DMS 273 treated with DMSO at 0.1 percent for 48 hours (cell line): ENCODE data around the gene RGL4.
A peak's percentile ranks its signal among the peaks of the same experiment; 100 is the strongest.
"Not testable (repeated sequence)": the region's sequence is repeated elsewhere in the genome, so short reads cannot be mapped to it uniquely, and the experiment has no call there.

Experiments
- DNase-seq: peaks from one replicate; lab custom pipeline; 2025; lab: John Stamatoyannopoulos, UW

The RGL4 gene, protein sequence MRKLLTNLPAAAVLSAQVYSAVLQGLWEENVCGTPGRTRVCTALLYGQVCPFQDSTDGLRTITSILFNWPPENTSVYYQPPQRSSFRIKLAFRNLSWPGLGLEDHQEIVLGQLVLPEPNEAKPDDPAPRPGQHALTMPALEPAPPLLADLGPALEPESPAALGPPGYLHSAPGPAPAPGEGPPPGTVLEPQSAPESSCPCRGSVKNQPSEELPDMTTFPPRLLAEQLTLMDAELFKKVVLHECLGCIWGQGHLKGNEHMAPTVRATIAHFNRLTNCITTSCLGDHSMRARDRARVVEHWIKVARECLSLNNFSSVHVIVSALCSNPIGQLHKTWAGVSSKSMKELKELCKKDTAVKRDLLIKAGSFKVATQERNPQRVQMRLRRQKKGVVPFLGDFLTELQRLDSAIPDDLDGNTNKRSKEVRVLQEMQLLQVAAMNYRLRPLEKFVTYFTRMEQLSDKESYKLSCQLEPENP

GRCh38 chr22:23690713-23691112 lies at the start of gene RGL4:
Gene RGL4 (plus strand): TSS chr22:23691013. CDS start chr22:23692031, 1,018 bp downstream.
- DNase-seq: no peak

DNA sequence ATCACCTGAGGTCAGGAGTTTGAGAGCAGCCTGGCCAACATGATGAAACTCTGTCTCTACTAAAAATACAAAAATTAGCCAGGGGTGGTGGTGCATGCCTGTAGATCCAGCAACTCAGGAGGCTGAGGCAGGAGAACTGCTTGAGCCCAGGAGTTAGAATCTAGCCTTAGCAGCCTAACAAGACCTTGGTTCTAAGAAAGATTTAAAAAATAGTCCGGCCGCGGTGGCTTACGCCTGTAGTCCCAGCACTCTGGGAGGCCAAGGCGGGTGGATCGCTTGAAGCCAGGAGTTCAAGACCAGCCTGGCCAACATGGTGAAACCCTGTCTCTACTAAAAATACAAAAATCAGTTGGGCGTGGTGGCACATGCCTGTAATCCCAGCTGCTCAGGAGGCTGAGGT lies 44.3 kb upstream of the RGL4 start:
- not testable (repeated sequence) for DNase-seq

DNA sequence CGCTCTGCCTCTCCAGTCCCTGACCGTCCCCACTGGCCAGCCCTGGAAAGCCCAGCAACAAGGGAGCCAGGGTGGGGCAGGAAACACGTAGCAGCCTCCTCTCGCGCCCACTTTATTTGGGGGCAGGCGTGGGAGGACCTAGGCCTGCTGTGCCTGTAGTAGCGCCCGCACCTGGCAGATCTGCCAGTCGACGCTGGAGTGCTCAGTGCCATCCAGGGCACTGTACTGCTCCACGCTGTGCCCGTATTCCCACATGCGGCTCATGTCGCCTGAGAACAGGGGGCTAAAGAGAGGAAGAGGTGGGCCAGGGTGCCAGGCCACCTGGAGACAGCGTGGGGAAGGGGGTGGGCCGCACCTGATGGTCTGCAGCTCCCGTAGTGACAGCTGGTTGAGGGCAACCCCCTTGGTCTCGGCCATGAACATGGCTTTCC lies 41.7 kb upstream of the RGL4 start:
- DNase-seq: no peak

DNA sequence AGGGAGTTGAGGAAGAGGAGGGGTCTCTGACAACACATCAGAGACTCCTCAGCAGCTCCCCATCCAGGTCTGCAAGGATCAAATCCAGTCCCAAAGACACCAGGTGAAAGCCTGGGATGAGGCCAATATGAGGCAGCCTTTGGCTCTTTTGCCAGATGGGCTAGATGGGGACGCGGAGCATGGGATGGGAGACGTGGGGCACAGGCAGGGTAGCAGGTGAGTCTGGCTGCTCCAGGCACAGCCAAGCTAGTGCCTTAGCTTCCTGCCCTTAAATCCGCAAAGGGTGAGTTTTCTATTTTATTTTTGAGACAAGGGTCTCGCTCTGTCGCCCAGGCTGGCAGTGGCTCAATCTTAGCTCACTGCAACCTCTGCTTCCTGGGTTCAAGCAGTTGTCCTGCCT lies 39.1 kb upstream of the RGL4 start:
- DNase-seq: no peak

DNA sequence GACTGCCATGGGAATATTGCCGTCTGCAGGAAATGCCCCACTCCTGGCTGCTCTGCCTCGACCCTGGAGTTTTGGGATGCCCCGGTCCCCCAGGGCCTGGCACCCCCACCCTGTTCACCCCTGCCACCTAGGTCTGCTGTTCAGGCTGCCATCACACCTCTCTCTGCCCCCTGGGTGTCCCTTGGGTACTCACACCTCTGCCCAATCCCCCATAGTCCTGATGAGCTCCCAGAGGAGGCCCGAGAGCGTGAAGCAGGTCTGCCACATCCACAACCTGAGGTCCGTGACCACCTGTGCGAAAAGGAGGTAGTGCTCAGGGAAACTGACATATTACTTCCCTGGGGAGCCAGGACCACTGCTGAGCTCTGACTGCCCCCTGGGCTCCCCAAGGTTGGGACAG lies 38.5 kb upstream of the RGL4 start:
- DNase-seq: no peak

GRCh38 chr22:23652711-23653110 lies 38.1 kb upstream of the RGL4 start:
- no peak for DNase-seq

DNA sequence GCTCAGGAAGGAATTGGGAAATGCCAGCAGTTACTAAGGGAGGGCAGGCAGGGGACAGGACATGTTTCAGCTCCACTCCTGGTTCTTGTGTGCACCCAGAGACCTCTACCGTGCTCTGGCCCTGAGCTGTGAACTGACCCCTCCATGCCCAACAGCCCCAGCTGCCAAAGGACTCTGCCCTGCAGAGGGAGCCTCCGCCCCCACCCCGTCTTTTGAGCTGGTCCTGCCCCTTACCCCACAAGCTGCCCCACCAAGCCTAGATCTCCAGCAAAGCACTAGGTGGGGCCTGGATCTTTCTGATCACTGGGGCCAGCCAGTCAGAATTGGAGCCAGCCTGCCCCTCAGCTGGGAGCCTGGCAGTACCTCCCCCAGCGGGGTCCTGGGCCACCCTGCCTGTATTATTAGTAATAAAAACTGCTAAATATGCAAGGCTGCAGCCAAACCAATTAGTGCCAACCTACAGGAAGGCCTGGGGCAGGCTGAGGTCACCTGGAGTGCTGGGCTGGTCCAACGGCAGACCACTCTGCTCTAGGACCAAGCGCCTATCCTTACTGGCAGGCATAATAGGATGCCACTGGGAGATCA lies 34.8 kb upstream of the RGL4 start:
- no peak for DNase-seq

DNA sequence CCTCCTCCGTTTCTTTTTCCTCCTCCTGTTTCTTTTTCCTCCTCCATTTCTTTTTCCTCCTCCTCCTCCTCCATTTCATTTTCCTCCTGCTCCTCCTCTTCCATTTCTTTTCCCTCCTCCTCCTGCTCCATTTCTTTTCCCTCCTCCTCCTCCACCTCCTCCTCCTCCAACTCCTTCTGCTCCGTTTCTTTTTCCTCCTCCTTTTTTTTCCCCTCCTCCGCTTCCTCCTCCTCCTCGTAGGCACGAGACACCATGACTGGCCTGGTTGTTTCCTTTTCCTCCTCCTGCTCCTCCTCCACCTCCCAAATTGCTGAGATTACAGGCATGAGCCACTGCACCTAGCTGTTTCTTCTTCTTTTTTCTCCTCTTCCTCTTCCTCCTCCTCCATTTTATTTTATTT lies 33.1 kb upstream of the RGL4 start:
- DNase-seq: no peak

DNA sequence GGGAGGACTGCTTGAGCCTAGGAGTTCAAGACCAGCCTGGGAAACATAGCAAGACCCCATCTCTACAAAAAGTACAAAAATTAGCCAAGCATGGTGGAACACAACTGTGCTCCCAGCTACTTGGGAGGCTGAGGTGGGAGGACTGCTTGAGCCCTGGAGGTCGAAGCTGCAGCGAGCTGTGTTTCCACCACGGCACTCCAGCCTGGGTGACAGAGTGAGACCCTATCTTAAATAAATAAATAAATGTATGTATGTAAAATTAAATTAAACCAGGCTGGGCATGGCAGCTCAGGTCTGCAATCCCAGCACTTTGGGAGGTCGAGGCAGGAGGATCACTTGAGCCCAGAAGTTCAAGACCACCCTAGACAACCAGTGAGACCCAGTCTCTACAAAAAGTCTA lies 30.4 kb upstream of the RGL4 start:
- not testable (repeated sequence) for DNase-seq

GRCh38 chr22:23670378-23671295 lies 20.2 kb upstream of the RGL4 start:
- no peak for DNase-seq

DNA sequence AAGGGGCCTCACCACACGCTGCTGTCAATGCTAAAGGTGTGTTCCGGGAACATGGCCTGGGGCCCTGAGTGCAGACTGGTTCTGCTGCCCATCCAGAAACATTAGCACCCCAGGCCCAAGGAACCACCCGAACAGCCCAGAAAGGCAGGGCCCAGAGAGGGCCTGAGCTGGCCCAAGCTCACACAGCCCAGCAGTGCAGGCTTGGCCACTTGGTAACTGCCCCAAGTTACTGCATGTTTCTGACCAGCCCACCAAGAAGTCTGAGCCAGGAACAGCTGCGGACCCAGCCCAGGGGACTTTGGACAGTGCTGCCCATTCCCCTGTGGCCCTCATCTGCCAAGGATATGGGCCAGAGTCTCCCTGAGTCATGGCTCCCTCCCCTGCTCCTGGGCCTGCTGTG lies 19.4 kb upstream of the RGL4 start:
- not testable (repeated sequence) for DNase-seq

GRCh38 chr22:23672307-23673049 lies 18.3 kb upstream of the RGL4 start:
- not testable (repeated sequence) for DNase-seq

DNA sequence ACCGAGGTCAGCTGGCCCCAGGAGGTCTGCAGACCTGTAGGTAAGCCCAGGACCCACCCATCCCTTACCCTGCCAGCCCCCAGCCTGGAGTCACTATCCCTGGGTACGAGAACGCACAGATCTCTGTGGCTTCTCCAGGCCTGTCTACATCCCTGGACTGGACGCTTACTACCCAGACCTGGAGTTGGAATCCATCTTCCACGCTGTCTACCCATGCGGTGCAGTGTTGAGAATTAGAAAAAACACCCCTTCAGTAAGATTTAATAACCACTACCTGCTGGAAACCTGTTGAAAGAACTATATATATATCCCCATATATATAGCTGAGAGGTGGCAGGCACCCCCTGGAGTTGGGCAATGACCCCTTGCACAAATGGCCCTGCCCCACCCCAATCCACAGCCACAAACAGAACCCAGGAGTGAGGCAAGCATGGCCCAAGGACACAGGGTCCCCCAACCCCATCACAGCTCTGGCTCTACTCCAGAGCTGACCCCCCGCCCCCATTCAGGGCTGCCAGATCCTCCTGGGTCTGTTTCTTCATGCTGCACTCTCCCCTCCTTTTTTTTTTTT lies 17.7 kb upstream of the RGL4 start:
- no peak for DNase-seq

GRCh38 chr22:23673826-23674690 lies 16.8 kb upstream of the RGL4 start:
- no peak for DNase-seq

- not testable (repeated sequence) for DNase-seq
Observed at GRCh38 chr22:23674886-23675501, 15.8 kb upstream of the RGL4 start.

DNA sequence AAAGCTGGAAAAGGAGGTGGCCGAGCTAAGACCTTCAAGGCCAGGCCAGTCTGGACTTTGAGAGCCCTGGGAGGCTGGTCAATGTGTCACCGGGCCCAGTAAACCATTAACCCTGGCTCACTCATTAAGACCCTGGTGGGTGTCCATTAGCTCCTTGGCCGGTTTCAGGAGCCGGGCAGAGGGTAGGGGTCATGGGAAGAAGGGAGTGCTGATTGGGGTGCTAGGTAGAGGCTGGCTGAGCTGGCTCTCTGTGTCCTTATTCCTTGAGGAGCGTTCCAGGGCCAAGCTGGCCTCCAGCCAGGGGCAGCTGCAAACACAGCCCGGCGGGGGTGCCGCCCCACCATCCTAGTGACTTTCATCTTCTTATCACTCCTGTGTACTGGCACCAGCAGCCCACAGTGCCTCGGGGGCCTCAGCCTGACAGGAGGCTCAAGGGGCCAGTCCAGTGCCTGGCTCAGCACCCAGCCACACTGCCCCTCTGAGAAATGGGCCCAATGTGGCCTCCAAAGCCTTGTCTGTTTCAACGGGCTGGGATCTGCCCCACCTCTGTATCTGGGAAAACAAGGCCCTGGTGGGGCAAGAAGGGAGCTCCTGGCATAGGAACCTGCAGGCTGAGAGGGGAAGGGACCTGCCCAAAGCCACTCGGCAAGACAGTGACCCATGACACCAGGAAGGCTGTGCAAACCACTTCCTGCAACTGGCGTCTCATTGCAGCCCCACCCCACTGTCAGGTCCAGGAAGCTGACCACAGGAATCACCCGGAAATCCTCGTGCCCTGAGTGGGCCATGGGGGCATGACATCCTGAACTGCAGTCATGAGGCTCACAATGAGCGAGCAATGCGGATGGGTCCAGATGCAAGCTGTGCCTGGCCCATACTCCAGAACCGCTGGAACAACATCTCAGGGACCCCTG lies 15.1 kb upstream of the RGL4 start:
- no peak for DNase-seq

DNA sequence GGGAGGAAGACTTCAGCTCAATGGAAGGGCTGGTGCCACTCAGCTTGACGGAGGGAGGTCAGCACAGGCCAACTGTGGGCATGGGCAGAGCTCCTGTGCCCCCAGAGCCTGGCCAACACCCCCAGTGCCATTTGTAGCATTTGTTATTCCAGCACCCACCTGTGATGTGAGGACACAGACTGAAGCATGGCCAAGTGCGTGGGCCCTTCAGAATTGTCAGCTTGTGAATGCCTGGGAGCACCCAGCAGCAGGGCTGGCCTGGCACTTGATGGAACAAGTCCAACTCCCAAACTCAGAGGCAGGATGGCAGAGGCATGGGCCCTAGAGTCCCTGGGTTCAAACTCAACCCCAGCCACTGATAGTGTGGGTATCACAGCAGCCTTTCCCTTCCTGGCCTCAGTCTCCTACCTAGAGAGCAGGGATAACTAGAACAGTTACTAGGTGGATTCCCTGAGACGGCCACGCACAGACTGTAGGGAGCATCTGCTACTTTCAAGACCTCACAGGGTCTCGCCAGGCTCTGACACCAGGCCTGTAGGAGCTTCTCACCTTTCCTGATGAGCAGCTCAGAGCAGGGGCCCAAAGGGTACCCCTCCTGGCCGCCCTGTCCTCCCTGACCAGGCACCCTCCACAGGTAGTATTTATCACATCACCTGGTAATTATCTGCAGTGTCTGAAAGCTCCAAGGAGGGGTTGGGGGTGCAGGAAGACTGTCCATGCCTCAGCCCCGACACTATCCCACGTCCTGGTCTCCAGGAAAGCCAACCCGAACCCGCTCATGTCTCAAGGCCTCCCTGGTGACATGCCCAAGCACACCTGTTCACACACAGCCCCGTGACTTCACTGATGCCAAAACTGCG lies 13.7 kb upstream of the RGL4 start:
- not testable (repeated sequence) for DNase-seq

DNA sequence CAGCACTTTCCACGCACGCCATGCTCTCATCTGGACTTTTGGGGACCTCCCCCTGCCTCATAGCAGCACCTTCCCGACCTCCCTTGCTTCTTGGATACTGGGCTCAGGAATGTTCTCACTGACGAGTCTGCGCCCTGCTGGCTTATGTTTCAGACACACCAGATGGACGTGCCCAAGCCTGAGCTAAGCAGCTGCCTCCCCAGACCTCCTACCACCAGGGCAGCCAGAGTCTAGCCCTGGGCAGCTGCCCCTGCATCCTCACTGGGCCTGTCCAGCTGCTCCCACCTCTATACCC lies 13.2 kb upstream of the RGL4 start:
- DNase-seq: peak; percentile 30
